ENCODE measurements around the gene ADAMTSL1. TPM values are rescaled to one million over a fixed set of nuclear protein-coding genes. Genes with fewer than 3 reads are reported as not detected.

Gene ADAMTSL1
- total and polyA plus RNA-seq, 2 experiments from 2014 or later = 2.3 to 5.0 TPM

DNA sequence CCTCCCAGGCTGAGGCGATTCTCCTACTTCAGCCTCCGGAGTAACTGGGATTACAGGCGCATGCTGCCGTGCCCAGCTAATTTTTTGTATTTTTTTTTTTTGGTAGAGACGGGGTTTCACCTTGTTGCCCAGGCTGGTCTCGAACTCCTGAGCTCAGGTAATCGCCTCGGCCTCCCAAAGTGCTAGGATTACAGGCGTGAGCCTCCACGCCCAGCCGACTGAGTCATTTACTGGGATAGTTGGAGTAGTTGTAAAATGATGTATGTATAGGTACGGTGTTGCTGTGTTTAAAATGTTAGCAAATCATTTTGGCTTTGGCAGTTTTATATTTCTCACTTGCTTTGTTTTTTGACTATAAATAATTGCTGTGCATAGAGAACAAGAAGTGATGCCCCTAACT is 209.4 kb downstream of the ADAMTSL1 start (continued):
- TF ChIP-seq ZNF462 (CRISPR knock-in tag; IDR thresholded peaks at IDR 0.05) (no peak), NANOG (IDR thresholded peaks at IDR 0.05; ENCODE audit: borderline replicate concordance) (no peak)

GRCh38 chr9:18683851-18684250 is 209.9 kb downstream of the ADAMTSL1 start:
- H3K79me2 ChIP-seq (replicated peaks; ENCODE audit: insufficient read depth) = no peaks in the 10 kb centered on the region
- H3K4me3 ChIP-seq = no peak overlapping the region
- Mint-ChIP-seq H3K27ac (no peak overlapping the region), H3K9me3 (no peaks in the 10 kb centered on the region), H3K4me1 (no peaks in the 10 kb centered on the region), H3K4me3 (no peak overlapping the region), H3K36me3 (ENCODE audit: low read depth) (no peaks in the 10 kb centered on the region), H3K27me3 (ENCODE audit: insufficient read depth, low read depth, poor library complexity) (no peaks in the 10 kb centered on the region)
- ATAC-seq (no peak), DNase-seq (ENCODE audit: low spot score) (no peak)
- H2AFZ ChIP-seq = no peak overlapping the region
- H3K4me1 ChIP-seq (ENCODE audit: insufficient read depth) = no peaks in the 10 kb centered on the region
- H4K20me1 ChIP-seq (replicated peaks; ENCODE audit: insufficient read depth) = no peaks in the 10 kb centered on the region
- no peak overlapping the region for H3K4me2 ChIP-seq
- no peak overlapping the region for H3K27ac ChIP-seq (ENCODE audit: low read depth)
- H3K27me3 ChIP-seq (ENCODE audit: insufficient read depth) = no peaks in the 10 kb centered on the region
- no peaks in the 10 kb centered on the region for H3F3A ChIP-seq (replicated peaks; ENCODE audit: low read depth)
- no peaks in the 10 kb centered on the region for H3K9me2 ChIP-seq (ENCODE audit: insufficient read depth)
- H3K36me3 ChIP-seq (ENCODE audit: insufficient read depth) = no peaks in the 10 kb centered on the region
- no peak for TF ChIP-seq NANOG (IDR thresholded peaks at IDR 0.05; ENCODE audit: borderline replicate concordance)
- TF ChIP-seq EZH2 (IDR thresholded peaks at IDR 0.05; ENCODE audit: low read depth, unreplicated experiment) = no peak
- no peak for TF ChIP-seq POLR2AphosphoS5 (IDR thresholded peaks at IDR 0.05; ENCODE audit: low read depth)
- TF ChIP-seq JUNB (IDR thresholded peaks at IDR 0.05; ENCODE audit: unreplicated experiment) = no peak
- TF ChIP-seq STAT1 (IDR thresholded peaks at IDR 0.05; ENCODE audit: unreplicated experiment) = no peak
- TF ChIP-seq, protein P1, sequence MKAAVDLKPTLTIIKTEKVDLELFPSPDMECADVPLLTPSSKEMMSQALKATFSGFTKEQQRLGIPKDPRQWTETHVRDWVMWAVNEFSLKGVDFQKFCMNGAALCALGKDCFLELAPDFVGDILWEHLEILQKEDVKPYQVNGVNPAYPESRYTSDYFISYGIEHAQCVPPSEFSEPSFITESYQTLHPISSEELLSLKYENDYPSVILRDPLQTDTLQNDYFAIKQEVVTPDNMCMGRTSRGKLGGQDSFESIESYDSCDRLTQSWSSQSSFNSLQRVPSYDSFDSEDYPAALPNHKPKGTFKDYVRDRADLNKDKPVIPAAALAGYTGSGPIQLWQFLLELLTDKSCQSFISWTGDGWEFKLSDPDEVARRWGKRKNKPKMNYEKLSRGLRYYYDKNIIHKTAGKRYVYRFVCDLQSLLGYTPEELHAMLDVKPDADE (IDR thresholded peaks at IDR 0.05) = no peak
- no peak for TF ChIP-seq ZNF114 (CRISPR knock-in tag; IDR thresholded peaks at IDR 0.05)
- no peak for TF ChIP-seq ZNF462 (CRISPR knock-in tag; IDR thresholded peaks at IDR 0.05)
